Small intestine (tissue), 7 donors: Measurements from ENCODE around the gene TNS3. TPM values are rescaled to one million over a fixed set of nuclear protein-coding genes. Genes with fewer than 3 reads are reported as not detected.

Experiments used
- DNase-seq, 2 donors: peaks; one replicate each; pipeline versions ENCODE4 v3.0.0 to v3.0.0-alpha.2; 2013
- FAIRE-seq: peaks from 2 replicates; lab custom pipeline; 2012; peaks lifted over from hg19 to GRCh38; lab: Jason Lieb, UNC
- H3K27ac ChIP-seq, 3 donors: one replicate each; pipeline ENCODE4 v1.5.1; 2013; ENCODE audit warnings: low read length in 2 of 3, mild to moderate bottlenecking in 2 of 3, control low read depth in 1 of 3, inconsistent platforms in 1 of 3, low read depth in 1 of 3, moderate library complexity in 1 of 3
- H3K27me3 ChIP-seq, 3 donors: one replicate each; pipeline ENCODE4 v1.6.1; 2013; ENCODE audit warnings: low read length in 3 of 3, inconsistent platforms in 1 of 3; ENCODE audit not compliant: control insufficient read depth in 3 of 3, insufficient read depth in 3 of 3
- H3K36me3 ChIP-seq, 3 donors: one replicate each; pipeline ENCODE4 v1.6.1; 2013; ENCODE audit warnings: low read length in 3 of 3, inconsistent platforms in 1 of 3, low read depth in 1 of 3, mild to moderate bottlenecking in 1 of 3, moderate library complexity in 1 of 3; ENCODE audit not compliant: control insufficient read depth in 3 of 3, insufficient read depth in 2 of 3
- H3K4me1 ChIP-seq, 3 donors: one replicate each; pipeline ENCODE4 v1.6.1; 2013; ENCODE audit warnings: low read length in 2 of 3, inconsistent platforms in 1 of 3, low read depth in 1 of 3, mild to moderate bottlenecking in 1 of 3, moderate library complexity in 1 of 3; ENCODE audit not compliant: control insufficient read depth in 3 of 3, insufficient read depth in 2 of 3
- H3K4me3 ChIP-seq, 3 donors: one replicate each; pipeline ENCODE4 v1.5.1; 2013; ENCODE audit warnings: low read length in 3 of 3, control low read depth in 1 of 3, inconsistent platforms in 1 of 3, low read depth in 1 of 3, mild to moderate bottlenecking in 1 of 3, moderate library complexity in 1 of 3
- H3K9me3 ChIP-seq, 2 donors: one replicate each; pipeline ENCODE4 v1.6.1; 2013; ENCODE audit warnings: low read depth in 1 of 2, low read length in 1 of 2; ENCODE audit not compliant: control insufficient read depth in 2 of 2, insufficient read depth in 1 of 2
- WGBS, 3 donors: extraction: QIAGEN DNeasy Blood & Tissue Kit; methylation state at CpG; one replicate each; pipeline ENCODE4 v1.1.7; 2013; 5-methylcytosine and 5-hydroxymethylcytosine counted together
- polyA plus RNA-seq, 4 donors: library from polyadenylated mRNA; stranded (reverse) in 3 of 4; unstranded in 1 of 4; fragments of 200-250 nt in 3 of 4; fragments of 120-200 nt in 1 of 4; gene quantifications; one replicate each; pipeline versions ENCODE4 v1.2.1 to v1.2.3, GENCODE V29; 2013
- donor health status: healthy with polysubstance abuse.
- donor health status: control.
- donor health status: control.
- donor health status: Bipolar disorder and iron deficiency.
- donor health status: healthy.

TNS3 gene
- polyA plus RNA-seq, 4 donors, result 17.2 to 67.1 (median 27.3) TPM

DNA sequence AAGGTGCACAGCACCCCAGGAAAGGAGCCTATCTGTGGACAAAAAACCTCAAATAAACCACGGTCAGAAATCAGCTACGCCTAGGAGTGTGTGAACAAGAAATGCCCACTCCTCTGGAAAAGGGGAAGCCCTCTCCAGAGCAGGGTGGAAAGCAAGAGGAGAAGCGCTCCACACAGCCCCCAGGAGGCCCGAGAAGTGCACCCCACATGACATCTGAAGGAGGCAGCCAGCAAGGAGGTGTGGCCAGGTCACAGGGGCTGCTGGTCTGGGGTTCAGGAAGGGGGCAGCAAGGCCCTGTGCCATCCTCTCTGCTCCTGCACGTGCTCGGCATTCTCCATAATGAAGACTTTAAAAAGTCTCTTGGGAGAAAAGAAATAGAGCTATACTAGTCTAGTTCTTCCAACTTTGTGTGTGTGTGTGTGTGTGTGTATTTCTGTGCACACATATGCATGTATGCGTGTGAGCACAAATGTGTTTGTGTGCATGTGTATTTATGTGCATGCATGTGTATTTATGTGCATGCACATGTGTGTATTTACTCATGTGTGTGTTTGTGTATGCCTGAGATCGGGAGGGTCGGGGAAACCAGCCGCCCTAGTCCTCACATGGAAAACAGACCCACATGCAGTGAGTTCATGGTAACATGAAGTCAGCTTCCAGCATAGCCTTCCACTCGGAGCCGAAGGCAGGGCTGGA is 76.5 kb downstream of the TNS3 start:
- DNase-seq, result no peak
- Histone ChIP-seq H3K9me3 (peaks cover 0 to 6% of the 10 kb centered on the region in 2 donors), H3K27me3 (no peaks in the 10 kb centered on the region), H3K4me3 (no peak overlapping the region), H3K27ac (no peak overlapping the region), H3K36me3 (peaks cover 0 to 85% (median 11%) of the 10 kb centered on the region in 3 donors), H3K4me1 (peaks cover 1 to 59% (median 7%) of the 10 kb centered on the region in 3 donors)
- no peak for FAIRE-seq
- 79 to 91% (median 88%) methylated on average over 12 of the region's 12 CpGs for WGBS, 3 donors

DNA sequence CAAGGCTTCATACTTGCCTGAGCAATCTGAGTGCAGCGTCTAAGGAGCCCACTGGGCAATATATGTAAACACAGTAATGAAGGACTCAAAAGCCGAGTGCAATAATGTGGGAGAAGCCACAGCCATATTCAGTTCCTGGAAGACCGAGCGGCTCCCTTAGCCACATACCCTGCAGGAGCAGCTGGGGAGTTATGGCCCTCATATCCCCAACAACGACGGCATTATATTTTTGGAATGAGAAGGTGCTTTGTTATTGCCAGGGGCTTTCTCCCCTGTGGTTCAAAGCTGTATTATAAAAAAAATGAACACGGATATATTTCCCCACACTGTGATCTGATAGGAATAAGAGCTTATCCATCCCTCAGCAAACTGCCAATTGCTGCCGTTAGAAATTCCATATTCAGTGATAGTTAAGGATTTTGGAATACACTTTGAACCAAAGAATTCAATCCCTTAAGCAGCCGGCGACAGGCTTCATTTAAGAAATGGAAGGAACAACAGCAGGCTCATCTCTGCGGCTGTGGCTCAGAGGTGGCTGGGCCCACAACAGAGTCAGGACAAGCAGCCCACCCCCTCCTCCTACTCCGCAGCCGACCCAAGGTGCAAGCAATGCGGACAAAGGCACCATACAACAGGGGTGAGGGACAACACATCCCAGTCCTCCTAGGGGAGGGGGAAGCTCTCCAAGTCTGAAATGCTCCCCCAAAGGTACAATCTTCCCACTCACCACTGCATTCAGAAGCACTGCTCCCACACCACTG is 77.2 kb downstream of the TNS3 start:
- DNase-seq, result no peak
- 90 to 94% (median 93%) methylated on average over 14 of the region's 14 CpGs for WGBS, 3 donors
- no peak for FAIRE-seq
- Histone ChIP-seq H3K4me3 (no peak overlapping the region), H3K27me3 (no peaks in the 10 kb centered on the region), H3K36me3 (peaks cover 0 to 85% (median 11%) of the 10 kb centered on the region in 3 donors), H3K4me1 (peaks cover 2 to 66% (median 7%) of the 10 kb centered on the region in 3 donors), H3K9me3 (peaks cover 0 to 9% of the 10 kb centered on the region in 2 donors), H3K27ac (no peak overlapping the region)

DNA sequence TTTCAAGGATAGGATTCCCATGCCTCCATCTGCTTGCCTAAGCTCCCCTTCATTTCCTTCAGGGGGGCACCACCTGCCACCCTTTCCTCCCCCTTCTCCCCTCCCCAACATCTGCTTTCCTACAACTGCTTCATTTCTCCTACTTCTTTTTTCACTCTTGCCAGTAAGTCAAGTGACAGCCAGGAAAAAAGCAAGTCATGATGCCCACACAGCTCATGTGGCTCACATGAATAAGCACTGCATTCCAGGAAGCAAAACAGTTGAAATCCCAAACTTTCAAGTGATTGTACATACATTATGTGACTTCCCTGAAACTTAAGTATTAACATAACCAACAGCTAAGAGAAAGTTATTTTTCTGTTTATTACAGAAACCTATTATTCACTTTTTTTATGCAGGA is 78.6 kb downstream of the TNS3 start:
- H3K36me3 ChIP-seq, result peaks cover 0 to 80% (median 9%) of the 10 kb centered on the region in 3 donors

GRCh38 chr7:47502240-47502877 is 79.6 kb downstream of the TNS3 start:
- WGBS, 3 donors, result 24 to 53% (median 40%) methylated on average over 12 of the region's 12 CpGs
- Histone ChIP-seq H3K4me3 (no peak overlapping the region), H3K27me3 (no peaks in the 10 kb centered on the region), H3K4me1 (peaks cover 7 to 75% (median 17%) of the 10 kb centered on the region in 3 donors), H3K36me3 (peaks cover 0 to 81% (median 9%) of the 10 kb centered on the region in 3 donors), H3K9me3 (peaks cover 0 to 6% of the 10 kb centered on the region in 2 donors), H3K27ac (peak overlapping the region in 2 of 3 donors; percentile 27 to 79)
- FAIRE-seq (no peak), DNase-seq (peak; percentile 88 to 92)

More for the DNA sequence above, 78.6 kb downstream of the TNS3 start:
- H3K27me3 ChIP-seq, result no peaks in the 10 kb centered on the region
- peaks cover 0 to 6% of the 10 kb centered on the region in 2 donors for H3K9me3 ChIP-seq
- peak overlapping the region in 2 of 3 donors; percentile 3 to 79 for H3K27ac ChIP-seq
- peaks cover 3 to 74% (median 7%) of the 10 kb centered on the region in 3 donors for H3K4me1 ChIP-seq
- no peak overlapping the region for H3K4me3 ChIP-seq
- DNase-seq (no peak), FAIRE-seq (no peak)

GRCh38 chr7:47501406-47501805 is 80.5 kb downstream of the TNS3 start:
- H3K4me3 ChIP-seq, result no peak overlapping the region
- H3K27ac ChIP-seq, result peak overlapping the region in 2 of 3 donors; percentile 7 to 79
- no peak for DNase-seq
- FAIRE-seq, result no peak
- peaks cover 0 to 77% (median 5%) of the 10 kb centered on the region in 3 donors for H3K36me3 ChIP-seq
- H3K4me1 ChIP-seq, result peaks cover 7 to 82% (median 20%) of the 10 kb centered on the region in 3 donors
- H3K9me3 ChIP-seq, result peaks cover 0 to 6% of the 10 kb centered on the region in 2 donors
- 69 to 82% (median 76%) methylated on average over 11 of the region's 11 CpGs for WGBS, 3 donors
- H3K27me3 ChIP-seq, result no peaks in the 10 kb centered on the region

DNA sequence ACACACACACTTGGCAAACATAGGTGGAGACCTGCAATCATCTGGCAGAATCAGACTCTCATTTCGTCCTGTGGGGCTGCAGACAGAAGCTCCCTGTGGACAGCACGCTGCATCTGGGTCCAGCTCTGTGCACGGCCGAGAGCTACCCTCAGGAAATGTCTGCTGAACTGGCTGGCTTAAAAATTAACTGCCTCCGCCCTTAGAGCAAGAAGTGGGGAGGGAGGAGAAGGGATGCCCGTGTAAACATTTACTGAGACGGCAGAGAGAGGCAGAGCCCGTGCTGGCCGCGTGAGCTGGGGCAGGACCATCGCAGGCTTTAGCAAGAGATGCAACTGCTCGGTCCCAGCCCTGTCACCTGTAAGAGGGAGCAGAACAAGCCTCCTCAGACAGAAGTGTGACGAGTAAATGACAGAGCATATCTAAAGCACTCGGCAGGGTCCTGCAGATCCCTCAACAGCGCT is 81.8 kb downstream of the TNS3 start:
- no peaks in the 10 kb centered on the region for H3K27me3 ChIP-seq
- H3K4me3 ChIP-seq, result no peak overlapping the region
- FAIRE-seq (no peak), DNase-seq (peak; percentile 79 to 88)
- peaks cover 0 to 77% (median under 1%) of the 10 kb centered on the region in 3 donors for H3K36me3 ChIP-seq
- H3K27ac ChIP-seq, result peak overlapping the region; percentile 2 to 93 (median 12)
- peaks cover 0 to 6% of the 10 kb centered on the region in 2 donors for H3K9me3 ChIP-seq
- 11 to 45% (median 27%) methylated on average over 15 of the region's 15 CpGs for WGBS, 3 donors
- peaks cover 7 to 86% (median 20%) of the 10 kb centered on the region in 3 donors for H3K4me1 ChIP-seq

GRCh38 chr7:47498229-47499056 is 83.5 kb downstream of the TNS3 start:
- Histone ChIP-seq H3K27me3 (no peaks in the 10 kb centered on the region), H3K36me3 (peaks cover 0 to 63% (median 0%) of the 10 kb centered on the region in 3 donors), H3K4me1 (peaks cover 7 to 89% (median 22%) of the 10 kb centered on the region in 3 donors), H3K4me3 (no peak overlapping the region), H3K27ac (peak overlapping the region; percentile 68 to 93 (median 82)), H3K9me3 (peaks cover 0 to 6% of the 10 kb centered on the region in 2 donors)
- no peak for FAIRE-seq
- 23 to 60% (median 39%) methylated on average over 17 of the region's 17 CpGs for WGBS, 3 donors
- peak; percentile 92 for DNase-seq
